Type B pancreatic cell (in vitro differentiated cells): Measurements from ENCODE around the gene ATP6V1G1. TPM values are rescaled to one million over a fixed set of nuclear protein-coding genes. Genes with fewer than 3 reads are reported as not detected.

Experiments used
- DNase-seq: peaks from one replicate; pipeline ENCODE4 v3.0.0; 2021; ENCODE audit warnings: mixed read lengths; ENCODE audit not compliant: unreplicated experiment; ENCODE audit errors: extremely low spot score
- H3K27ac Mint-ChIP-seq: 2 replicates; pipeline ENCODE4 v1.8.0; 2021; ENCODE audit warnings: mild to moderate bottlenecking, mixed read lengths
- H3K27me3 Mint-ChIP-seq: 2 replicates; pipeline ENCODE4 v1.8.0; 2021; ENCODE audit warnings: mixed read lengths
- H3K36me3 Mint-ChIP-seq: 2 replicates; pipeline ENCODE4 v1.8.0; 2021; ENCODE audit warnings: mixed read lengths
- H3K4me1 Mint-ChIP-seq: one replicate; pipeline ENCODE4 v1.8.0; 2021; ENCODE audit warnings: mixed read lengths; ENCODE audit not compliant: unreplicated experiment
- H3K4me3 Mint-ChIP-seq: 2 replicates; pipeline ENCODE4 v1.8.0; 2021; ENCODE audit warnings: mild to moderate bottlenecking, mixed read lengths
- H3K9me3 Mint-ChIP-seq: 2 replicates; pipeline ENCODE4 v1.8.0; 2021; ENCODE audit warnings: mixed read lengths
- CTCF ChIP-seq: fragments of 200-600 bp; sonication (generic); conservative IDR thresholded peaks from 2 replicates; pipeline ENCODE4 v1.5.0; 2021; ENCODE audit warnings: antibody characterized with exemption, mild to moderate bottlenecking
- total RNA-seq: library from RNA; stranded (reverse); gene quantifications from 2 replicates; pipeline ENCODE4 v1.2.1, GENCODE V29; 2021; ENCODE audit warnings: low replicate concordance

ATP6V1G1 gene
- total RNA-seq, 1 donor from 2014 or later = 110 TPM

DNA sequence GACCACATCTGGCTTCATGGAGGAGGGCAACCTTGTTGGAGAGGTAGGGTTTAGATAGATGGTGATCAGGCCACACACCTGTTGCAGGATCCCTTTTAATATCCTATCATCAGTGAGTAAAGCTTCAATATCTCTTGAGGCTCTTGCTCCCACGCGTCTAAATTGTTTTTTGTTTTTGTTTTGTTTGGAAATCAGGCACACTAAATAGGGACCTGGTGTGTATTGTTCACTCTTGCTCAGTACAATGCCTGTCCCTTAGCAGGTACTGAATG is 20.9 kb downstream of the ATP6V1G1 start:
- Mint-ChIP-seq H3K4me3 (no peak overlapping the region), H3K4me1 (peaks cover 27% of the 10 kb centered on the region), H3K9me3 (no peaks in the 10 kb centered on the region), H3K36me3 (no peaks in the 10 kb centered on the region), H3K27me3 (no peaks in the 10 kb centered on the region), H3K27ac (no peak overlapping the region)
- no peak for DNase-seq
- no peak for TF ChIP-seq CTCF

DNA sequence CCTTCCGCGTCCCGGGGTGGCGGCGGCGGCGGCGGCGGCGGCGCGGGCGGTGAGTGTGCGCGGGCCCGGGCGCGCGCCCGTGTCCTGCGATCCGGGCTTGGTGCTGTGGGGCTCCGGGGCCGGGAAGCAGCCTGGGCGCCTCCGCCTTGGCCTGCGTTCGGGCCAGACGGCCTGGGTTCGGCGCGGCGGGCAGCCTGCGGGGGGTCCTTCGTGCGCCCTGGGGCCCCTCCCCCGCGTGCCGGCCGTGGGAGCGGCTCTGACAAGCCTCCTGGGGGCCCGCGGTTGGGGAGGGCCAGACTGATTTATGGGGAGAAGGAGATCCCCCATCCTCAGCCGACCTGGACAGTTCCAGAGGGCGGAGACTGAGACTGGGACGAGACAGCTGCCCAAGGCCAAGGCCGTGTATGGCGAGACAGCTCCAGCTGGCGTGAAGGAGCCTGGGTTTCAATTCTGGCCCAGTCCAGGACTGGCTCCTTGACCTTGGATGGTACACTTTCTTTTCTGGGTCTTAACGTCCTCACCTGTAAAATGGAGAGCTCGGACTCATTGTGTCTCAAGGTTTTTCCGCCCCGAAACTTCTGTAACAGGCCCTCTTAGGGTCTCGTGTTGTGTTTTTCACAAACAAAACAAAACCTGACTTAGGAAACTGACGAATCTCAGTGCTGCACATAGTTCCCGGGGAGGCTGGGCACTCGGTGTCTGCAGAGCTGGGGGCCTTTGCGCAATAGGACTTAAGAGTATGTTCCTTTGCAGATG is 24.1 kb downstream of the ATP6V1G1 start:
- peaks cover 25% of the 10 kb centered on the region for H3K4me1 Mint-ChIP-seq
- peak; percentile 72 for DNase-seq
- H3K36me3 Mint-ChIP-seq = no peaks in the 10 kb centered on the region
- peak overlapping the region; percentile 87 for H3K4me3 Mint-ChIP-seq
- peak overlapping the region; percentile 86 for H3K27ac Mint-ChIP-seq
- H3K27me3 Mint-ChIP-seq = no peaks in the 10 kb centered on the region
- no peaks in the 10 kb centered on the region for H3K9me3 Mint-ChIP-seq
- no peak for TF ChIP-seq CTCF

DNA sequence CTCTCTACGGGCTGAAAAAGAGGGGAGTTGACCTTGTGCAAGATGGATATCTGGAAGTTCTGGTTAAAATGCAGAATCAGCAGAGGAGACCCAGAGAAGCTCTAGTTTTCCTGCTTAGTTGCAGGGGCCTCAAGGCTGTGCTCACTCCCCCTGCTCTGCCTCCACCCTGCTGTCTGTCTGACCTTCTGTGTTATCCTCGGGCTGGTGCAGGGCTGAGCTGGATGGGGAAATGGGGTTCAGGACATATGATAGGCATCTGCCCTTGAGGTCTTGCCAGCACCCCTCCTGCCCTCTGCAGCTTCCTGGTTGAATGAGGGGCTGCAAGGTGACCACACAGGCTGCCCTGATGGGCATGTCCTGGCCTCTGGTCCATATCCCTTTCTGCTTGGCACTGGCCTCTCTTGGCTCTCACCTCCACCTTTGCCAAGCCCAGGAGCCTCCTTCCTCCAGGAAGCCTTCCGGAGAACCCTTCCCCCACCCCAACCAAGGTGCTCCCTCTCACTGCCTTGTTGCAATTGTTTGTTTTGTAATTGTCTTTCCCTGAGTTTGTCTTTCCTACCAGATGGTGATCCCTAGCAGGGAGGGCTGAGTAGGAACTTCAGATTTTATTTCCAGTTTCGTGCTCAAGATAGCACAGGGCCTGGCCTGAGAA is 24.8 kb downstream of the ATP6V1G1 start:
- Mint-ChIP-seq H3K36me3 (no peaks in the 10 kb centered on the region), H3K27ac (peak overlapping the region; percentile 86), H3K4me1 (peaks cover 25% of the 10 kb centered on the region), H3K4me3 (peak overlapping the region; percentile 87), H3K9me3 (no peaks in the 10 kb centered on the region), H3K27me3 (no peaks in the 10 kb centered on the region)
- no peak for DNase-seq
- no peak for TF ChIP-seq CTCF

GRCh38 chr9:114613087-114613486 is 25.5 kb downstream of the ATP6V1G1 start:
- H3K27me3 Mint-ChIP-seq = no peaks in the 10 kb centered on the region
- H3K4me1 Mint-ChIP-seq = peaks cover 25% of the 10 kb centered on the region
- H3K27ac Mint-ChIP-seq = peak overlapping the region; percentile 86
- no peak for TF ChIP-seq CTCF
- no peak for DNase-seq
- peak overlapping the region; percentile 87 for H3K4me3 Mint-ChIP-seq
- H3K36me3 Mint-ChIP-seq = no peaks in the 10 kb centered on the region
- H3K9me3 Mint-ChIP-seq = no peaks in the 10 kb centered on the region

DNA sequence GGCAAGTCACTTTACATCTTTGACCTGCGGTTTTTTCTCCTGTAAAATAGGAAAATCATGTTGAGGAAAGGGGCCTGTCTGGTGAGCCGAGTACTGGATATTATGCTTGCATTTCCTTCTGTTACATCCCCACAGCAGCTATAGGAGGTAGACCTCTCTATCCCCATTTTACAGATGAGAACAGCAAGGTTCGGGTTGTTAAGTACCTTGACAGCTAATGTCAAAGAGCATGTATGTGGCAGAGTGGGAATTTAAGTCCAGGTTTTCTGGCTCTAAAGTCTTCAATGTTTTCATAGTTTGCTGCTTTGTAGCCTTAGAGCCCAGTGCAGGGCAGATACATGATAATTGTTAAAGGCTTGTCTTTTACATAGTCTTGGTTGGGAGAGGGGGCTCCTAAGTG is 26.4 kb downstream of the ATP6V1G1 start:
- Mint-ChIP-seq H3K27ac (peak overlapping the region; percentile 40), H3K36me3 (no peaks in the 10 kb centered on the region), H3K4me1 (peaks cover 25% of the 10 kb centered on the region)

More for the DNA sequence above, 26.4 kb downstream of the ATP6V1G1 start:
- Mint-ChIP-seq H3K27me3 (no peaks in the 10 kb centered on the region), H3K9me3 (no peaks in the 10 kb centered on the region), H3K4me3 (peak overlapping the region; percentile 87)
- no peak for DNase-seq
- TF ChIP-seq CTCF = no peak
